H1 (cell line): ENCODE results near the gene SPOCK2. TPM values are rescaled to one million over a fixed set of nuclear protein-coding genes. Genes with fewer than 3 reads are reported as not detected.

Experiments used
- CBX5 ChIP-seq: fragments of 300-800, 300-1000 bp; sonication (generic); IDR thresholded peaks from 2 replicates; pipeline ENCODE4 v1.7.1; 2016; ENCODE audit warnings: antibody characterized with exemption, low read length, low read depth
- CBX8 ChIP-seq: fragments of 300-800, 300-1000 bp; sonication (generic); IDR thresholded peaks from 2 replicates; pipeline ENCODE4 v1.7.1; 2016; ENCODE audit warnings: low read depth, low read length, borderline replicate concordance
- CHD2 ChIP-seq: IDR thresholded peaks from 2 replicates; pipeline ENCODE4 v1.6.1; 2012; ENCODE audit warnings: low read length, improper control_type of control experiment
- JUND ChIP-seq: IDR thresholded peaks from 2 replicates; pipeline ENCODE4 v1.6.1; 2011; ENCODE audit warnings: mild to moderate bottlenecking, improper control_type of control experiment, low read length
- PHF8 ChIP-seq: fragments of 200-600 bp; sonication (generic); conservative IDR thresholded peaks from 2 replicates; pipeline ENCODE4 v1.7.1; 2012; ENCODE audit warnings: low read depth, mild to moderate bottlenecking, inconsistent platforms, low read length, moderate library complexity
- SIRT6 ChIP-seq: IDR thresholded peaks from one replicate; pipeline ENCODE4 v1.7.1; 2012; ENCODE audit warnings: low read length, inconsistent platforms
- TAF1 ChIP-seq: IDR thresholded peaks from 2 replicates; pipeline ENCODE4 v1.6.1; 2011; ENCODE audit warnings: mild to moderate bottlenecking, low read depth, low read length
- TAF7 ChIP-seq: optimal IDR thresholded peaks from 2 replicates; pipeline ENCODE3; 2011; ENCODE audit warnings: low read depth, mild to moderate bottlenecking, inconsistent platforms, low read length, moderate library complexity, borderline replicate concordance
- ZNF274 ChIP-seq: IDR thresholded peaks from 2 replicates; pipeline ENCODE4 v1.7.0; 2012; ENCODE audit warnings: low read length, borderline replicate concordance; ENCODE audit errors: extremely low read depth
- polyA plus RNA-seq, 7 experiments: library from polyadenylated mRNA; depleted of rRNA in 3 of 7; stranded (reverse) in 5 of 7; unstranded in 2 of 7; fragments of >200 nt in 5 of 7; fragments of 200-250 nt in 2 of 7; gene quantifications; 1 replicate in 5 of 7; 2 replicates in 1 of 7; 4 replicates in 1 of 7; pipeline versions ENCODE4 v1.2.1 to v1.2.3, GENCODE V29; 2011 to 2013; ENCODE audit warnings: missing spikeins in 2 of 7, mixed read lengths in 2 of 7
- total RNA-seq: library from RNA; stranded (reverse); fragmentation: NEBNext Ultra II Directional; extraction: Animal tissue kit (Norgen Biotek cat#: 25700); gene quantifications from 2 replicates; pipeline ENCODE4 v1.2.1, GENCODE V29; 2021

SPOCK2 gene
- total and polyA plus RNA-seq, 2 of the 8 experiments (the other 6 are each of a cell fraction or from before 2014, with no cell fraction given) = 1.5 to 1.9 TPM

- TF ChIP-seq TAF7 = no peak
- no peak for TF ChIP-seq CBX8
- no peak for TF ChIP-seq SIRT6
- no peak for TF ChIP-seq CHD2
- TF ChIP-seq JUND = no peak
- TF ChIP-seq ZNF274 = no peak
- no peak for TF ChIP-seq PHF8
- no peak for TF ChIP-seq CBX5
- TF ChIP-seq TAF1 = no peak
Observed at GRCh38 chr10:72081210-72081609, 7.1 kb downstream of the SPOCK2 start (continued).
